AG08395 (cell line): ENCODE results near the gene TICAM1.
"Not testable (repeated sequence)": the region's sequence is repeated elsewhere in the genome, so short reads cannot be mapped to it uniquely, and the experiment has no call there.

ENCODE experiments used
- DNase-seq: peaks from one replicate; pipeline ENCODE4 v3.0.0; 2012; ENCODE audit warnings: mixed read lengths, low spot score

TICAM1 gene

DNA sequence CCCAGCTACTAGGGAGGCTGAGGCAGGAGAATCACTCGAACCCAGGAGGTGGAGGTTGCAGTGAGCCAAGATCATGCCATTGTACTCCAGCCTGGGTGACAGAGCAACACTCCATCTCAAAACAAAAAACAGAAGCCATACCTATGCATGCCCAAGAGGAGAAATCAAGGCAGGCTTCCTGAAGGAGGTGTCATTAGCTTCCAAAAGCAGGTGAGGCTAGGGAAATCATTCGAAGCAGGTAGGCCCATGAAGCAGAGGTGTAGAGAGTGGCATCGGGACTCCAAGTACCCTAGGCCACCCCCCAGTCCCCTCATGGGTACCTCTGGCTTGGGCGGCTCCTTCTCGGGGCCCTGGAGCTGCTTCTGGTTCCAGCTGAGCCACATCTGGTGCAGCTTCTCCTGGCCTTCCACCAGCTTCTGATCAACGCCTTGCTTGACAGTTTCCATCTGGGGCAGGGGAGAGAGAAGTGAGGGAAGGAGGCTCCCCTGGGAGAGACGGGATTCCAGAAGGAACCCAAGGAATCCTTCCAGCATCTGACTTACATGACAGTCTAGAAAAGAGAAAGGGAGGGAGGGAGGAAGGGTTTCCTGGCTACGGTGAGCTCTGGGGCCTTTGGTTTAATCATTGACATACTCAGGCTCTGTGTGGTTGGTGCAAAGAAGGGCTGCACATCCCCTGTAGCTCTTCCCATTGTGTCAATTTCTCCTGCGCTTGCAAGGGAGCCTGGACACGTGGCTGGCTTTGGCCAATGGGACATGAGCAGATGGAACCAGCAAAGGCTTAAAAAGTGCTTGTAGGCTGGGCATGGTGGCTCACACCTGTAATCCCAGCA lies 13.1 kb upstream of the TICAM1 start:
- DNase-seq: peak; percentile 55

DNA sequence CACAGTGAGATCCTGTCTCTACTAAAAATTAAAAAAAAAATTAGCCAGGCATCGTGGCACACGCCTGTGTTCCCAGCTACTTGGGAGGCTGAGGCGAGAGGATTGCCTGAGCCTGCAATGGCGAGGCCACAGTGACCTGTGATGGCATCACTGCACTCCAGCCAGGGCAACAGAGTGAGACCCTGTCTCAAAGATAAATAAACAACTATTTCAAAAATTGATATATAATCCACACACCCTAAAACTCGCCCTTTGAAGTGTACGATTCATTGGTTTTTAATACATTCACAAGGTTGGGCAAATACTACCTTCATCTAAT lies 12.1 kb upstream of the TICAM1 start:
- DNase-seq: no peak

DNA sequence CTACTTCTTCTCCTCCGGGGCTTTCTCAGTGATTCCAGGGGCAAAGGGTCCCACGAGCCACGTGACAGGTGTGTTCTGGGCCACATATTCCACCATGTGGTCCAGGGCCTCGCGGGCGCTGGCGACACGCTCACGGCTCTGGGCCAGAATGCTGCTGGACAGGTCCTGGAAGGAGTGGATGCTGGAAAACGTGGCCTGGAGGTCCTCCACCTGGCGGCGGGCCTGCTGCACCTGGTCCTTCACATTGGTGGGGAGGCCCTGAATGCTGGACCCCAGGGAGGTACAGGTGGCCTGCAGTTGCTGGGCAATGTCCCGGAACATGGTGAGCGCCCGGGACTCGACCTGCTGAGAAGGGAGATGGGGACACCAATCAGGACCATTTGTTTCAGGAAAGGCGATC lies 7.7 kb upstream of the TICAM1 start:
- no peak for DNase-seq

DNA sequence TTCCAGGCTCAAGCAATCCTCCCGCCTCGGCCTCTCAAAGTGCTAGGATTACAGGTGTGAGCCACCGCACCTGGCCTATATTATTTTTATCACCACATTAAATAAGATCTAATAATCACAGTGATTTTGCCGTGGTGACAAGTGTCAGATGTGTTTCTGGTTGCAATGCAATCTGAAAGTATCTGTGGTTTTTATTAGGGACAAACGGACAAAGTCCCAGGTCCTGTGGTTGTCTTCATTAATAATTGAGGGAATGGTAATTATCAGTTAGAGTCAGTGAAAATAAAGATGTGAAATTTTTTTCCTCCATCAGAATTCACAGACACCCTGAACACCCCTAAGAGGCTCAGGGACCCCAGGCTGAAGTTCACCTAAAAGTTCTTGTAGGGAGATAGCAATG lies 1.3 kb upstream of the TICAM1 start:
- no peak for DNase-seq

DNA sequence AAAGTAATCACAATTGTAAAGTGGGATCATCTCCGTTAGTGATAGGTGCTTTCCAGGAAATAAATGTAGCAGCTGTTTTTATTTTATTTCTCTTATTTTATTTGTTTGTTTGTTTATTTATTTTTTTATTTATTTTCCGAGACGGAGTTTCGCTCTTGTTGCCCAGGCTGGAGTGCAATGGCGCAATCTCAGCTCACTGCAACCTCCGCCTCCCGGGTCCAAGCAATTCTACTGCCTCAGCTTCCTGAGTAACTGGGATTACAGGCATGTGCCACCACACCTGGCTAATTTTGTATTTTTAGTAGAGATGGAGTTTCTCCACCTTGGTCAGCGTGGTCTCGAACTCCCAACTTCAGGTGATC lies 448 bp upstream of the TICAM1 start:
- not testable (repeated sequence) for DNase-seq

DNA sequence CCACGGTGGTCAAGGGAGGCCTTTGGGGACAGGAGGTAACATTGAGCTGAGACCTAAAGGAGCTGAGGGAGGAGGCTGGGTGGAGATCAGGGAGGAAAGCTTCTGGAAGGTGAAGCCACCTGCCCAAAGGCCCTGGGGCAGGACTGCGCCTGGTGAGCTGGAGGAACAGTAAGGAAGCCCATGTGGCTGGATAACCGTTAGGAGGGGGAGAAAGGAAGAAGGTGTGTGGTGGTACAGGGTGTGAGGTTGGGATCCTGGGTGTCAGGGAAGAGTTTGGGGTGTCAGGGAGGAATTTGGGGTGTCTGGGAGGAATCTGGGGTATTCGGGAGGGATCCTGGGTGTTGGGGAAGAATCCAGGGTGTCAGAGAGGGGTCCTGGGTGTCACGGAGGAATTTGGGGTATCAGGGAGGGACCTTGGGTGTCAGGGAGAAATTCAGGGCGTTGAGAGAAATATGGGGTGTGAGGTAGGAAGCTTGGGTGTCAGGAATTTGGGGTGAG lies 695 bp downstream of the TICAM1 start:
- no peak for DNase-seq

DNA sequence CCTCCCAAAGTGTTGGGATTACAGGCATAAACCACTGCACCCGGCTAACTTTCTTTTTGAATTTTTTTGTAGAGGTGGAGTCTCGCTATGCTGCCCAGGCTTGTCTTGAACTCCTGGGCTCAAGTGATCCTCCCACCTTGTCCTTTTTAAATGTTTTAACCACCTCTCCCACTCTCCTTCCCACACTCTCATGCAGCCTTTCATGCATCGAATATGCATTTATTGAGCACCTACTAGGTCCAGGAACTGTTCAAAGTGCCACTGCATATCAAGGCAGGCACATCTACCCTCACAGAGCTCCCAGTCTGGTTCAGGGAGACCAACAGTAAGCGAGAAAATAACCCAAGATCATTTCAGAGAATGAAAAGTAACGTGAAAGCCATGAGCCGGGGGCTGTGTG lies 1.2 kb downstream of the TICAM1 start:
- DNase-seq: no peak

DNA sequence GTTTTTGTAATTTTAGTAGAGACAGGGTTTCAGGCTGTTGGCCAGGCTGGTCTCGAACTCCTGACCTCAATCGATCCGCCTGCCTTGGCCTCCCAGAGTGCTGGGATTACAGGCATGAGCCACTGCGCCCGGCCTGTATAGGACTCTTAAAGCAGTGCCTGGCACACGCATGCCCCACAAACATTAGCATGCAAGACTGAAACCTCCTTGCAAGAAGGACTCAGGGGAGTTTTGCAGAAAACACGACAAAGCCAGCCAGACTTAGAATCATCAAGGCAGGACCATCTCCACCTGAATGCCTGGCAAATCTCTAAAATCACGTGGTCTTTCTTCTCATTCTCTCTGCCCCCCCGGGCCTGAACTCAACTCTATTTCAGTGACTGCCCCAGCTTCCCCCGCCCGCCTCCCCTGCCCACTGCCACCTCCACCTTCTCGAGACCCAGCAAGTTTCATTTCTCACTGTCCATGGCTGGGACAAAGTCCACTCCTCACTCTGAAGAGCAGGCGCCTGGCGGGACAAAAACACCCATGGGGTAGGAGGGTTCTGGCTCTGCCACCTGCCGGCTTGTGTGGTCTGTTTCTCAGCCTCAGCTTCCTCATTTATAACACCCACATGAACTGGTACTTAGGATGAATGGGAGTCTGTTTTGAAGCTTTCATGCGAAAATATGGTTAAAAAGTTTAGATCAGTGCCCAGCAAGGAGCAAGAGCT lies 2.4 kb downstream of the TICAM1 start:
- DNase-seq: no peak

DNA sequence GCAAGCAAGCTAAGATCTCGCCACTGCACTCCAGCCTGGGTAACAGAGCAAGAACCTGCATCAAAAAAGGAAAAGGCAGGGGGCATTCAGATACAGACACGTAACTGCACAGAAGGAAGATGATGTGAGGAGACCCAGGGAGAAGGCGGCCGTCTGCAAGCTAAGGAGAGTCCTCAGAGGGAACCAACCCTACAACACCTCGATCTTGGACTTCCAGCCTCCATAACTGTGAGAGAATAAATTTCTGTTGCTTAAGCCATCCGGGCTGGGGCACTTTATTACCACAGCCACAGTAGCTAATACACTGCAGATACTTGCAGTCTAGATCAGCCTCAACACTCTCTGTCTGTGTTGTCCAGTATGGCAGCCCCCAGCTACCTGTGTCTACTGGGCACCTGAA lies 7.9 kb downstream of the TICAM1 start:
- DNase-seq: no peak

DNA sequence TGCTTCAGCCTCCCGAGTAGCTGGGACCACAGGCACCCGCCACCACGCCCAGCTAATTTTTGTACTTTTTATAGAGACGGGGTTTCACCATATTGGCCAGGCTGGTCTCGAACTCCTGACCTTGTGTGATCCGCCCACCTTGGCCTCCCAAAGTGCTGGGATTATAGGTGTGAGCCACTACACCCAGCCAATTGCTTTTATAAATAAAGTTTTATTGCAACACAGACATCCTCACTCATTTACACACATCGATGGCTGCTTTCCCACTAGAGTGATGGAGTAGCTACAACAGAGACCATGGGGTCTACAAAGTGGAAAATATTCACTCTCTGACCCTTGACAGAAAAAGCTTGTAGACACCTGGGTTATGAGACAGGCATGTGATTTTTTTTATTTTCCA lies 9.2 kb downstream of the TICAM1 start:
- DNase-seq: not testable (repeated sequence)

DNA sequence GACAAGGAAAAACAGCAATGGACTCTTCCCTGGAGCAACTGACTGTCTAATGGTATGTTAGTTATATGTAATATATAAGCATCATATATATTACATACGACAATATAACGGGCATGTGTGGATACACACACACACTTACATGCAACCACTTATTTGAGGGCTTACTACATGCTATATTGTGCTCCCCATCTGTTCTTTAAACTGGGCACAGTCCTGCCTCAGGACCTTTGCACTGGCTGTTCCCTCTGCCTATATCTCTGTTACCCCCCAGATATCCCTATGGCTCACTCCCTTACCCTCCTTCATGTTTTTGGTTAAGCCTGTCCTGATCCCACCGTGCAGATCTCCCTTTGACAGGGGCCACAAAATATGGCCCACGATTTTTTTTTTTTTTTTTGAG lies 10.2 kb downstream of the TICAM1 start:
- DNase-seq: no peak

DNA sequence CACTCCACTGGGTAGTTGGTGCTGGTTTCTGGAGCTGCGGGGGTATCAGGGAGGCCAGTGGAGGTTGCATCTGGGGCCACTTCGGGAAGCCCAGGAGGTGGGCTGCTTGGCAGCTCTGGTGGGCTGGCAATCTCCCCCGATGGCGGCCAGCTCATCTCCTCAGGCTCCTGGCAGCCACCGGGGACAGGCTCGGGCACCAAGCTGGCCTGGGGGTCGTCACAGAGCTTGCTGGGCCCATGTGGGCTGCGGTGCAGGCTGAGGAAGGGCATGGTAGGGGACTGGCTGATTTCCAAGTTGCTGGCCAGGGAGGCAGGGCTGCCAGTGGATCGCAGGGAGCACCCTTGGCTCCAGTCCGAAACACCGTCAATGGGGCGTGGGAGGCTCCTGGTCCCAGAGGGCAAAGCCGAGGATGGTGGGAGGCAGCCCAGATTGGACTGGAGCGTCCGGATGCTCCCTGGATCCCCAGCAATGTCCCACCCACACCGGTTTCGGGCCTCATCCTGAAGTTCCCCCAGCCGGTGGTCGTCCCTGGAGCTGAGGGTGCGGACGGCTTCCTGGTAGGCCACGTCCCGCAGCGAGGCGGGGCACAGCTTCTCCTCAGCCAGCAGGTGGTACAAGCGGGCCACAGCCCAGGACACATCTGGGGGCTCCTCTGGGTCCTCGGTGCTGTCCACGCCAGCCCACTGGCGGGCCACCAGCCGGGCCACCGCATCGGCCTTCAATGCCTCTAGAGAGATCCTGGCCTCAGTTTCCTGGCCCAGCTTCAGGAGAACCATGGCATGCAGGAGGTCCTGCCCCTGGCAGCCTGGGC lies 13.8 kb downstream of the TICAM1 start:
- no peak for DNase-seq

DNA sequence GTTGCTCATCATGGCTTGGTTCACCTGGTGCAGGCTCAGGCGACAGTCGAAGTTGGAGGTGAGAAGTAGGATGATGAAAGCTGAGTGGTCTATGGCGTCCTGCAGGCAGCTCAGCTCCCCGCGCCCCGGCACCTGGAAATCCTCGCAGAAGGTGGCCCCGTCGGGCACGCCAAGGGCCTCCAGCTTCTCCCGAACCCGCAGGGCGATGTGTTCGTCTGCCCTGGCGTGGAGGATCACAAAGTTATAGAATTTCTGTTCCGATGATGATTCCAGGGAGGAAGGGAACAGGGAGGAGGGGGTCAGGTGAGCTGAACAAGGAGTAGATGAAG lies 14.6 kb downstream of the TICAM1 start:
- no peak for DNase-seq

DNA sequence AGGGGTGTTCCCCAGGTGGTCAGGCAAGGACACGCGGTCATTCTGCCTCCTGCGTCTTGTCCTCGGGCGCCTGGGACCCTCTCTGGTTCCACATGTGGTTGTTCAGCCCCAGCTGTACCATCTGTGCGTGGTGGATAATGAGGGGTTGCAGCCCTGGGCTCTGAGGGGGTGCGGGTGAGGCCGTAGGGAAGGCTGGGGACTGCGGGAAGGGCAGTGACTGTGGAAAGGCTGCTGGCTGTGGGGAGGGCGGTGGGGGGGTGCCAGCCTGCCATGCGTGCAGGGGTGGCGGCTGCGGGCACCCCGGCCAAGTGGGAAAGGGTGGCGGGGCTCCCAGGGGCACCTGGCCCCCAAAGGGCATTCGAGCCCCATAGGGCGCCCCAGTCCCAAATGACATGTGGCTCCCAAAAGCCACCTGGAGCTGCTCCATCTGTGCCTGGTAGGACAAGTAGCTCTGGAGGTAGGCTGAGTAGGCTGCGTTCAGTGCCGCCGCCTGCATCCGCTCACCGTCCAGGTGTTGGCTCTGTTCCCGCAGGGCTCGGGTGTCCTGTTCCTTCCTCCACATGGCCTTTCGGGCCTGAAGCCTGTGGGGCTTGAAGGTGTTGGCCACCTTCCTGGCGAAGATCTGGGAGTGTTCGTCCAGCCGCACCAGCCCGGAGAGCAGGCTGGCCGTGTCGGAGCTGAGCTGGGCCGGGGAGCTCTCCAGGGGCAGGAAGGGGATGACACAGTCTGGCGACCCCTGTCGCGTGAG lies 15.1 kb downstream of the TICAM1 start:
- no peak for DNase-seq

DNA sequence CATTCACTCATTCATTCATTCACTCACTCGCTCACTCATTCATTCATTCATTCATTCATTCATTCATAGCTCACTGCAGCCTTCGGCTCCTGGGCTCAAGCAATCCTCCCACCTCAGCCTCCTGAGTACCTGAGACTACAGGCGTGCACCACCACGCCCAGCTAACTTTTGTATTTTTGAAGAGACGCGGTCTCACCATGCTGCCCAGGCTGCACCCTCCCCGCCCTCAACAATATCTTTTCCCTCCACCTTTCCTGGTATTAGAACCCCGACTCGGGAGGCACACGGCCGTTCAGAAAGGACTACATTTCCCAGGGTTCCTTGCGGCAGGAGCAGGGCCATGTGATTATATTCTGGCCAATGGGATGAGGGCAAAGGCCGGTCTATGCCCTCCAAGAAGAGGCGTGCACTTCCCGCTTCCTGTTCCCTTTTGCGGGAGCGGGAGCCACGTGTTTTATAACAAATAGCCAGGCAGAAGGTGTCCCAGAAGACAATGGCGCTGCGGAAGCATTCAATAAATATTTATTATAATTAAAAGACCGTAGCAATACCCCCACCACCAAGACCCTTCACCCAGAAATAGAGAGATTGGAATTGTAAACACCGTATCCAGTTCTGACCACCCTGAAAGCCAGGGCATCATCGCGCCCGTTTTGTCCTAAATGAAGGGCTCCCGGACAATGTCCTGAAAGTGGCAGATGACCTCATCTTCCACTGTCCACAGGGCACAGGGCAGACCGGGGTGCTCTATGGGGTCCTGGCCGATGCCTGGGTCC lies 15.9 kb downstream of the TICAM1 start:
- DNase-seq: peak; percentile 97

DNA sequence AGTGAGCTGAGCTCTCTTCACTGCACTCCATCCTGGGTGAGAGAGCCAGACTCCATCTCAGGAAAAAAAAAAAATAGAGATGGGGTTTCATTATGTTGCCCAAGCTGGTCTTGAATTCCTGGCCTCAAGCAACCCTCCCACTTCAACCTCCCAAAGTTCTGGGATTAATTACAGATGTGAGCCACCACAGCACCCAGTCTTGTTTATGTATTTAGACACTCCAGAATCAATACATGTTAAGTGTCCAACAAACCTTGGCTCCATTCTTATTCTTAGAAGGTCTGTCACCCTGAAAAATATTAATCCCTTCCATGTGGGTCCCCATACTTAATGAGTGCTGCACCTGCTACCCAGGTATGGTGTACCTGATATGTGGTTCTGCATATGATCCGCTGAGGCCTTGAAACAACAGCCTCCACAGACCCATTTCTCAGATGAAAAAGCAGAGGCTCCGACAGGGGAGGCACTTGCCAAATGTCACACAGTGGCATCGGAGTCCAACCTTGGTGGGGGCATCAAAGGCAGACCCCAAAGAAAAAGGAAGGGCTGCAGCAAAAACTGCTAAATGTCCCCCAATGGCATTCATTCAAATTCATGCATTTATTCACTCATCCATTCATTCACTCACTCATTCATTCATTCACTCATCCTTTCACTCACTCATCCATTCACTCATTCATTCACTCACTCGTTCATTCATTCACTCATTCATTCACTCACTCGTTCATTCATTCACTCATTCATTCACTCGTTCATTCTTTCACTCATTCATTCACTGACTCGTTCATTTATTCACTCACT lies 16.7 kb downstream of the TICAM1 start:
- peak; percentile 31 for DNase-seq

DNA sequence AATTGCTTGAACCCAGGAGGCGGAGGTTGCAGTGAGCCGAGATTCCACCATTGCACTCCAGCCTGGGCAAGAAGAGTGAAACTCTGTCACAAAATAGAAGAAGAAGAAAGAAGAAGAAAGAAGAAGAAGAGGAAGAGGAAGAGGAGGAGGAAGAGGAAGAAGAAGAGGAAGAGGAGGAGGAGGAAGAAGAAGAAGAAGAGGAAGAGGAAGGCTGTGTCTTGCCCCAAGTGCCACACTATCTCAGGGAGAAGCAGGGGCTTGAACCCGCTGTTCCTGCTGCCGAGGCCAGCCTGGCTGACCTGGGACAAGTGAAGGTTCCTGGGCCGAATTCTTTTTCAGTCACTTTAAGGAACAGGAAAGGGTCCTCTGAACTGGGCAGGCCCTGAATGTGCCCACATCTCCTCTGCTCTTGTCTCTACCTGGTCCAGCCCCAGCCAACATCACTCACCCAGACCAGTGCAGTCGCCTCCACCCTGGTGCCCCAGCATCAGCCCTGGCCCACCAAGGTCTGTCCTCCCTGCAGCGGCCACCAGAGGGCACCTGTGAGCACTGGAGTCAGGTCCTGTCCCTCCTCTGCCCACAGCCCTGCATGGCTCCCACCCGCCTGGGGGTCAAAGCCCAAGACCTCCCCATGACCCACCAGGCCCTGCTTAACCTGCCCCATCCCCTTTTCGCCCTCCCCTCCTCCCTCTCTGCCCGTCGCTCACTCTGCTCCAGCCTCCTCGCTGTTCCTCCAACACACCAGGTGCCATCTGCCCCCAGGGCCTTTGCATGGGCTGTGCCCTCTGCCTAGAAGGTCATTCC lies 20.0 kb downstream of the TICAM1 start:
- peak; percentile 55 for DNase-seq

DNA sequence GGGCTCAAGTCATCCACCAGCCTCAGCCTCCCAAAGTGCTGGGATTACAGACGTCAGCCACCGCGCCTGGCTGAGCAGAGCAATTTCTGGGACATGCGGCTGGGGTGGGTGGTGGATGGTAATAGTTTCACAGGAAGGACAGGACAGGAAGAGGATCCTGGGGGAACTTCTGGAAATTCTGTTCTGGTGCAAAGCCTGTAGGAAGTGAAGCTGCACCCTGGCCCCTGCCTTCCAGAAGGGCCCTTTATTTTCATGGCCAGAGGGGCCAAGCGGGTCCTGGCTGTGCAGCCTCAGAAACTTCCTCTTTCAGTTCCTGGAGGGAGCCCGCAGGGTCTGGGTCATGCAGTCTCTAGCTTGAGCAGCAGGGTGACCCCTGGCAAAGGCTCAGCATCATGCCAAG lies 24.3 kb downstream of the TICAM1 start:
- no peak for DNase-seq

DNA sequence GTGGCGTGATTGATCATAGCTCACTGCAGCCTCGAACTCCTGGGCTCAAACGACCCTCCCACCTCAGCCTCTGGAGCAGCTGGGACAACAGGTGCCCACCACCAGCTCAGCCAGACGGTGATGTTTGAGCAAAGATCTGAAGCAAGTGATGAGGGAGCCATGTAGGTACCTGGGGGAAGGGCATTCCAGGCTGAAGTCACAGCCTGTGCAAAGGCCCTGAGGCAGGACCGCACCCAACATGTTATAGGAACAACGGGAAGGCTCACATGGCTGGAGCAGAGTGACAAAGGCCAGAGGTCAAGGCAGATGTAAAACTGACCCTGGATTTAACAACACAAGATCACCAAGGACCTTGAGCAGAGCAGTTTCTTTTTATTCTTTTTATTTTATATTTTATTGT lies 25.1 kb downstream of the TICAM1 start:
- DNase-seq: no peak

DNA sequence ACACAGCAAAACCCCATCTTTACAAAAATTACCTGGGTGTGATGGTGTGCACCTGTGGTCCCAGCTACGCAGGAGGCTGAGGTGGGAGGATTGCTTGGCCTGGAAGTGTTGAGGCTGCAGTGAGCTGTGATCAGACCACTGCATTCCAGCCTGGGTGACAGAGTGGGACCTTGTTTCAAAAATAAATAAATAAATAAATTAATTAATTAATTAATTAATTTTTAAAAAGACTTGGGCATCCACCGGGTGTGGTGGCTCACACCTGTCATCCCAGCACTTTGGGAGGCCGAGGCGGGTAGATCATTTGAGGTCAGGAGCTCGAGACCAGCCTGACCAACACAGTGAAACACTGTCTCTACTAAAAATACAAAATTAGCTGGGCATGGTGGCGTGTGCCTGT lies 26.4 kb downstream of the TICAM1 start:
- not testable (repeated sequence) for DNase-seq
